A549 (cell line): ENCODE results near the gene ZC3H4. TPM values are rescaled to one million over a fixed set of nuclear protein-coding genes. Genes with fewer than 3 reads are reported as not detected.

Experiments used
- ATAC-seq, 2 experiments: fragments of 200-7000 bp in 1 of 2; fragments of >200 bp in 1 of 2; cut with Nextera tagmentation in 1 of 2; cut with Tn5 transposase in 1 of 2; 3 replicates each; pipeline versions ENCODE4 v1.8.0 to v1.9.1; 2018 to 2020; ENCODE audit warnings: mild to moderate bottlenecking in 1 of 2, moderate library complexity in 1 of 2
- CTCF ChIA-PET: fragments of 300-600 bp; sonication (Branson Sonifier 250); formaldehyde crosslinking; extraction: SDS; loops from one replicate; lab custom pipeline; 2021; ENCODE audit warnings: antibody characterized with exemption, inconsistent platforms; lab: Yijun Ruan, JAX
- POLR2A ChIA-PET: fragments of 350-600 bp; formaldehyde crosslinking; extraction: SDS; loops from one replicate; lab custom pipeline; 2021; ENCODE audit warnings: antibody characterized with exemption, inconsistent platforms; lab: Yijun Ruan, JAX
- DNase-seq, 2 experiments: peaks; one replicate each; pipeline versions ENCODE4 v3.0.0 to v3.0.0-alpha.2; 2011 to 2016; ENCODE audit warnings: low read depth in 1 of 2, low spot score in 1 of 2
- FAIRE-seq: peaks from 2 replicates; lab custom pipeline; 2011; peaks lifted over from hg19 to GRCh38; lab: Jason Lieb, UNC
- H3K27ac ChIP-seq, 2 experiments: fragments of >200 bp; sonication (Bioruptor Twin); formaldehyde crosslinking; 3 replicates each; pipeline ENCODE4 v1.5.1; 2016 to 2017
- H3K4me1 ChIP-seq: fragments of >200 bp; sonication (Bioruptor Twin); formaldehyde crosslinking; 3 replicates; pipeline ENCODE4 v1.6.1; 2016
- H3K4me2 ChIP-seq: fragments of >200 bp; sonication (Bioruptor Twin); formaldehyde crosslinking; 3 replicates; pipeline ENCODE4 v1.6.1; 2016
- H3K4me3 ChIP-seq: fragments of >200 bp; sonication (Bioruptor Twin); formaldehyde crosslinking; 3 replicates; pipeline ENCODE4 v1.5.1; 2016
- H3K9me3 ChIP-seq: fragments of >200 bp; sonication (Bioruptor Twin); formaldehyde crosslinking; 3 replicates; pipeline ENCODE4 v1.6.1; 2016
- CBX8 ChIP-seq: fragments of 200-600 bp; sonication (generic); IDR thresholded peaks from 2 replicates; pipeline ENCODE4 v1.6.1; 2016
- CEBPB ChIP-seq, 2 experiments: fragments of >200 bp in 1 of 2; sonication (Bioruptor Twin) in 1 of 2; formaldehyde crosslinking in 1 of 2; IDR thresholded peaks; 2 replicates each; pipeline ENCODE4 v1.6.1; 2012 to 2016
- CHD4 ChIP-seq: fragments of 200-600 bp; sonication (generic); IDR thresholded peaks from 2 replicates; pipeline ENCODE4 v1.6.1; 2016; ENCODE audit warnings: antibody characterized with exemption, mild to moderate bottlenecking, borderline replicate concordance
- EHMT2 ChIP-seq: fragments of 200-600 bp; sonication (generic); IDR thresholded peaks from 2 replicates; pipeline ENCODE4 v1.6.1; 2016; ENCODE audit warnings: antibody characterized with exemption, low read depth, mild to moderate bottlenecking, moderate library complexity
- FOSB ChIP-seq: fragments of 250-450 bp; sonication (Bioruptor Pico); IDR thresholded peaks from 2 replicates; pipeline ENCODE4 v1.5.0; 2020; ENCODE audit warnings: mild to moderate bottlenecking, moderate library complexity
- JUN ChIP-seq, 2 experiments: fragments of >200 bp; sonication (Bioruptor Twin); formaldehyde crosslinking; IDR thresholded peaks; 2 replicates in 1 of 2; 3 replicates in 1 of 2; pipeline ENCODE4 v1.6.1; 2016 to 2017
- KDM1A ChIP-seq: fragments of 200-600 bp; sonication (generic); IDR thresholded peaks from 2 replicates; pipeline ENCODE4 v1.6.1; 2016; ENCODE audit warnings: low read depth, mild to moderate bottlenecking
- MAFK ChIP-seq: fragments of 450-650 bp; IDR thresholded peaks from 2 replicates; pipeline ENCODE4 v1.6.1; 2014; ENCODE audit not compliant: partially characterized antibody
- MYC ChIP-seq: IDR thresholded peaks from 2 replicates; pipeline ENCODE4 v1.6.1; 2012; ENCODE audit warnings: mild to moderate bottlenecking, inconsistent platforms, low read length, improper control_type of control experiment, borderline replicate concordance
- NPAS2 ChIP-seq: fragments of 250-450 bp; sonication (Bioruptor Pico); IDR thresholded peaks from 2 replicates; pipeline ENCODE4 v1.8.0; 2022; ENCODE audit warnings: mild to moderate bottlenecking, moderate library complexity, borderline replicate concordance
- RNF2 ChIP-seq: fragments of 200-600 bp; sonication (generic); IDR thresholded peaks from 2 replicates; pipeline ENCODE4 v1.6.1; 2016; ENCODE audit warnings: low read depth, mild to moderate bottlenecking, antibody characterized with exemption, moderate library complexity, borderline replicate concordance
- TFCP2L1 ChIP-seq: fragments of 250-450 bp; sonication (Bioruptor Pico); IDR thresholded peaks from 2 replicates; pipeline ENCODE4 v1.5.0; 2021; ENCODE audit warnings: mild to moderate bottlenecking
- ZC3H11A ChIP-seq: fragments of 450-650 bp; IDR thresholded peaks from 2 replicates; pipeline ENCODE4 v1.6.1; 2014; ENCODE audit warnings: antibody characterized with exemption, mild to moderate bottlenecking
- ZSCAN20 ChIP-seq: fragments of 250-450 bp; sonication (Bioruptor Pico); IDR thresholded peaks from 2 replicates; pipeline ENCODE4 v1.8.0; 2022; ENCODE audit warnings: mild to moderate bottlenecking, moderate library complexity
- WGBS: methylation state at CpG from one replicate; pipeline ENCODE4 v1.1.6; 2017; ENCODE audit errors: missing lambda C conversion rate; 5-methylcytosine and 5-hydroxymethylcytosine counted together
- polyA plus RNA-seq, 4 experiments: library from polyadenylated mRNA; depleted of rRNA in 3 of 4; stranded (reverse); fragments of >200 nt; fragmentation: RNase III in 1 of 4; extraction: RNeasy Plus Mini Kit Qiagen cat#74134 plus additional on column Dnase treatment in 1 of 4; gene quantifications; 2 replicates in 3 of 4; 3 replicates in 1 of 4; pipeline ENCODE4 v1.2.3, GENCODE V29; 2011 to 2017
- TF ChIP-seq, protein P1 (sequence below): fragments of >200 bp; sonication (Bioruptor Twin); formaldehyde crosslinking; IDR thresholded peaks from 2 replicates; pipeline ENCODE4 v1.6.1; 2016
- TF ChIP-seq, protein P2 (sequence below): IDR thresholded peaks from 2 replicates; pipeline ENCODE4 v1.6.1; 2012
- TF ChIP-seq, protein P3 (sequence below): fragments of 450-650 bp; IDR thresholded peaks from 2 replicates; pipeline ENCODE4 v1.6.1; 2014; ENCODE audit warnings: antibody characterized with exemption
- TF ChIP-seq, protein P4 (sequence below): fragments of 250-450 bp; sonication (Bioruptor Pico); IDR thresholded peaks from 2 replicates; pipeline ENCODE4 v1.5.0; 2020; ENCODE audit warnings: low read depth, mild to moderate bottlenecking, moderate library complexity
- TF ChIP-seq, protein P5 (sequence below): fragments of 200-600 bp; sonication (generic); IDR thresholded peaks from 2 replicates; pipeline ENCODE4 v1.6.1; 2016; ENCODE audit warnings: antibody characterized with exemption, mild to moderate bottlenecking, moderate library complexity

The ZC3H4 gene
- polyA plus RNA-seq, 2 of the 4 experiments (the other 2 are of a cell fraction), result 7.7 to 33.4 TPM

DNA sequence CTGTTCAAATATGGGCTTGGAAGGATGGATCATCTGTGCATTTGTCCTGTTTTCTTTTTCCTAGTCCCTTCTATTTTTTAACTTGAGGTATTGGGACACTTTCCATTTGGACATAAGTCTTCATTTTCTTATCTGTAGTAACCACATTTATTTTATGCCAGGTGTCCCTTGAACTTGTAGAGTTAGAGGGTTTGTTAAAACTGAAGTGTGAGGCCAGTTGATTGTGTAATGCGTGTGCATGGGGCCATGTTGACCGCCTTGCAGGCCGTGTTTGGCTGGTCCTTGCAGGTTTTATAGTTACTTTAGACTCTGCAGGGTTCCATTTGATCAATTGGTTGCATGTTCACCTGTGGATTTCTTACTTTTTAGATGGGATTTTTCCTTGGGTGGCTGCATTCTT lies 38.1 kb upstream of the ZC3H4 start:
- Histone ChIP-seq H3K4me2 (no peak overlapping the region), H3K27ac (no peak overlapping the region)
- no peak for ATAC-seq

DNA sequence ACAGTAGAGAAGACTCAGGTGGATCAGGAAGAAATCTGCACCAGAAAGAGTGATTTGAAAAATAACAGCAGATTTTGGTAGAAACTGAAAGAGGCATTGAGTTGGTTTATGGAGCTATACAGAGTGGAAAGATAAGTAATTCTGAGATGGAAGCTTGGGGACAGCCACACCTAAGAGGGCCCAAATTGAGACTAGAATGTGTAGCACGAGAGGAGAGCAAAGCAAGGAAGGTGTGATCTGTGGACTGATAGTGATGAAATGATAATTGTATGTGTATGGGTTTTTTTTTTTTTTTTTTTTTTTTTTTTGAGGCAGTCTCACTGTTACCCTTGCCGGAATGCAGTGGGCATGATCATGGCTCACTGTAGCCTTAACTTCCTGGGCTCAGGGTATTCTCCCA lies 33.3 kb upstream of the ZC3H4 start:
- ATAC-seq (no peak), DNase-seq (no peak), FAIRE-seq (no peak)
- H3K4me1 ChIP-seq, result peaks cover 19% of the 10 kb centered on the region
- no peak for TF ChIP-seq FOSB
- no peak for TF ChIP-seq EHMT2
- TF ChIP-seq, protein P1, sequence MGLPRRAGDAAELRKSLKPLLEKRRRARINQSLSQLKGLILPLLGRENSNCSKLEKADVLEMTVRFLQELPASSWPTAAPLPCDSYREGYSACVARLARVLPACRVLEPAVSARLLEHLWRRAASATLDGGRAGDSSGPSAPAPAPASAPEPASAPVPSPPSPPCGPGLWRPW, result no peak
- TF ChIP-seq CEBPB (IDR thresholded peaks at IDR 0.05), result no peak
- TF ChIP-seq, protein P2, sequence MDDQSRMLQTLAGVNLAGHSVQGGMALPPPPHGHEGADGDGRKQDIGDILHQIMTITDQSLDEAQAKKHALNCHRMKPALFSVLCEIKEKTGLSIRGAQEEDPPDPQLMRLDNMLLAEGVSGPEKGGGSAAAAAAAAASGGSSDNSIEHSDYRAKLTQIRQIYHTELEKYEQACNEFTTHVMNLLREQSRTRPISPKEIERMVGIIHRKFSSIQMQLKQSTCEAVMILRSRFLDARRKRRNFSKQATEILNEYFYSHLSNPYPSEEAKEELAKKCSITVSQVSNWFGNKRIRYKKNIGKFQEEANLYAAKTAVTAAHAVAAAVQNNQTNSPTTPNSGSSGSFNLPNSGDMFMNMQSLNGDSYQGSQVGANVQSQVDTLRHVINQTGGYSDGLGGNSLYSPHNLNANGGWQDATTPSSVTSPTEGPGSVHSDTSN, result no peak
- TF ChIP-seq ZC3H11A, result no peak
- TF ChIP-seq JUN (IDR thresholded peaks at IDR 0.05), result no peak
- no peak for TF ChIP-seq KDM1A
- TF ChIP-seq ZSCAN20 (CRISPR knock-in tag), result no peak
- TF ChIP-seq, protein P3, sequence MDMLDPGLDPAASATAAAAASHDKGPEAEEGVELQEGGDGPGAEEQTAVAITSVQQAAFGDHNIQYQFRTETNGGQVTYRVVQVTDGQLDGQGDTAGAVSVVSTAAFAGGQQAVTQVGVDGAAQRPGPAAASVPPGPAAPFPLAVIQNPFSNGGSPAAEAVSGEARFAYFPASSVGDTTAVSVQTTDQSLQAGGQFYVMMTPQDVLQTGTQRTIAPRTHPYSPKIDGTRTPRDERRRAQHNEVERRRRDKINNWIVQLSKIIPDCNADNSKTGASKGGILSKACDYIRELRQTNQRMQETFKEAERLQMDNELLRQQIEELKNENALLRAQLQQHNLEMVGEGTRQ, result no peak
- TF ChIP-seq MAFK, result no peak
- TF ChIP-seq, protein P4, sequence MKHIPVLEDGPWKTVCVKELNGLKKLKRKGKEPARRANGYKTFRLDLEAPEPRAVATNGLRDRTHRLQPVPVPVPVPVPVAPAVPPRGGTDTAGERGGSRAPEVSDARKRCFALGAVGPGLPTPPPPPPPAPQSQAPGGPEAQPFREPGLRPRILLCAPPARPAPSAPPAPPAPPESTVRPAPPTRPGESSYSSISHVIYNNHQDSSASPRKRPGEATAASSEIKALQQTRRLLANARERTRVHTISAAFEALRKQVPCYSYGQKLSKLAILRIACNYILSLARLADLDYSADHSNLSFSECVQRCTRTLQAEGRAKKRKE (CRISPR knock-in tag), result no peak
- no peak for TF ChIP-seq NPAS2 (CRISPR knock-in tag)
- TF ChIP-seq, protein P5, sequence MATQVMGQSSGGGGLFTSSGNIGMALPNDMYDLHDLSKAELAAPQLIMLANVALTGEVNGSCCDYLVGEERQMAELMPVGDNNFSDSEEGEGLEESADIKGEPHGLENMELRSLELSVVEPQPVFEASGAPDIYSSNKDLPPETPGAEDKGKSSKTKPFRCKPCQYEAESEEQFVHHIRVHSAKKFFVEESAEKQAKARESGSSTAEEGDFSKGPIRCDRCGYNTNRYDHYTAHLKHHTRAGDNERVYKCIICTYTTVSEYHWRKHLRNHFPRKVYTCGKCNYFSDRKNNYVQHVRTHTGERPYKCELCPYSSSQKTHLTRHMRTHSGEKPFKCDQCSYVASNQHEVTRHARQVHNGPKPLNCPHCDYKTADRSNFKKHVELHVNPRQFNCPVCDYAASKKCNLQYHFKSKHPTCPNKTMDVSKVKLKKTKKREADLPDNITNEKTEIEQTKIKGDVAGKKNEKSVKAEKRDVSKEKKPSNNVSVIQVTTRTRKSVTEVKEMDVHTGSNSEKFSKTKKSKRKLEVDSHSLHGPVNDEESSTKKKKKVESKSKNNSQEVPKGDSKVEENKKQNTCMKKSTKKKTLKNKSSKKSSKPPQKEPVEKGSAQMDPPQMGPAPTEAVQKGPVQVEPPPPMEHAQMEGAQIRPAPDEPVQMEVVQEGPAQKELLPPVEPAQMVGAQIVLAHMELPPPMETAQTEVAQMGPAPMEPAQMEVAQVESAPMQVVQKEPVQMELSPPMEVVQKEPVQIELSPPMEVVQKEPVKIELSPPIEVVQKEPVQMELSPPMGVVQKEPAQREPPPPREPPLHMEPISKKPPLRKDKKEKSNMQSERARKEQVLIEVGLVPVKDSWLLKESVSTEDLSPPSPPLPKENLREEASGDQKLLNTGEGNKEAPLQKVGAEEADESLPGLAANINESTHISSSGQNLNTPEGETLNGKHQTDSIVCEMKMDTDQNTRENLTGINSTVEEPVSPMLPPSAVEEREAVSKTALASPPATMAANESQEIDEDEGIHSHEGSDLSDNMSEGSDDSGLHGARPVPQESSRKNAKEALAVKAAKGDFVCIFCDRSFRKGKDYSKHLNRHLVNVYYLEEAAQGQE, result no peak
- TF ChIP-seq TFCP2L1 (CRISPR knock-in tag), result no peak
- 96% methylated on average over 2 of the region's 2 CpGs for WGBS
- CTCF ChIA-PET, result interaction anchor here (1.3 to 26.9 kb wide), 8 partner anchors 9 to 134 kb away, joined by 3 to 364 read pairs (median 41); partner anchors contain the start of gene SAE1
- H3K27ac ChIP-seq, result no peak overlapping the region
- no peaks in the 10 kb centered on the region for H3K9me3 ChIP-seq
- no peak overlapping the region for H3K4me2 ChIP-seq
- no peak overlapping the region for H3K4me3 ChIP-seq
- POLR2A ChIA-PET, result interaction anchor here (1.4 kb wide), 1 partner anchor 33 kb away, joined by 4 read pairs; the partner anchor contains the start of gene ZC3H4

More for the DNA sequence above, 38.1 kb upstream of the ZC3H4 start:
- no peak for DNase-seq
- FAIRE-seq, result no peak
- POLR2A ChIA-PET, result interaction anchor here (0.7 to 2.0 kb wide), 2 partner anchors 92 to 115 kb away, joined by 3 to 13 read pairs; no protein-coding TSS in a partner anchor
- WGBS, result 93% methylated on average over 3 of the region's 3 CpGs
- no peak for TF ChIP-seq RNF2
- TF ChIP-seq CBX8, result no peak
- no peak for TF ChIP-seq MYC
- no peak for TF ChIP-seq ZC3H11A
- TF ChIP-seq CHD4, result no peak
- CTCF ChIA-PET, result interaction anchor here (1.3 to 26.9 kb wide), 2 partner anchors 11 to 94 kb away, joined by 3 to 364 read pairs; no protein-coding TSS in a partner anchor
- no peaks in the 10 kb centered on the region for H3K4me1 ChIP-seq
- H3K9me3 ChIP-seq, result no peaks in the 10 kb centered on the region
- no peak overlapping the region for H3K4me3 ChIP-seq
